GM18526 (cell line): ENCODE measurements around the gene CHTOP.

Experiments used
- POLR2A ChIP-seq: IDR thresholded peaks from 3 replicates; pipeline ENCODE4 v1.6.1; 2011; ENCODE audit not compliant: insufficient read length; ENCODE audit errors: extremely low read depth

CHTOP gene

GRCh38 chr1:153643816-153644215 lies 9.9 kb downstream of the CHTOP start:
- TF ChIP-seq POLR2A: no peak

GRCh38 chr1:153646672-153647345 lies 12.9 kb downstream of the CHTOP start:
- TF ChIP-seq POLR2A: no peak

DNA sequence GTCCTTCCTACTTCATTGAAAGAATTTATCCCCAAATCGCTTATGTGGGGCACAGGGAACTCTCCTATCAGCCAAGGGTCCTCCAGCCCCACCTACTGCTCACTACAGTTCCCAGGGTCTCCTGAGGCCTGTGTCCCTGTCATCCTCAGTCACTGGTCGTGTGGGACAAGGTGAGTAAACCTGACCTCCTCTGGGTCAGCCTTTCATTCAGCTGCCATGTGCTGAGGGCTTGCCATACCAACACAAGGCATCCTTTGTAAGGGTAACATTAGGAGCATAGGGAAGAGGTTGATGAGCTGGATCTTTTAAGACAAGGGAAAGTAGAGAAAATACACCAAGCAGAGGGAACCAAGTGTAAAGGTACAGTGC lies 13.5 kb downstream of the CHTOP start:
- no peak for TF ChIP-seq POLR2A

DNA sequence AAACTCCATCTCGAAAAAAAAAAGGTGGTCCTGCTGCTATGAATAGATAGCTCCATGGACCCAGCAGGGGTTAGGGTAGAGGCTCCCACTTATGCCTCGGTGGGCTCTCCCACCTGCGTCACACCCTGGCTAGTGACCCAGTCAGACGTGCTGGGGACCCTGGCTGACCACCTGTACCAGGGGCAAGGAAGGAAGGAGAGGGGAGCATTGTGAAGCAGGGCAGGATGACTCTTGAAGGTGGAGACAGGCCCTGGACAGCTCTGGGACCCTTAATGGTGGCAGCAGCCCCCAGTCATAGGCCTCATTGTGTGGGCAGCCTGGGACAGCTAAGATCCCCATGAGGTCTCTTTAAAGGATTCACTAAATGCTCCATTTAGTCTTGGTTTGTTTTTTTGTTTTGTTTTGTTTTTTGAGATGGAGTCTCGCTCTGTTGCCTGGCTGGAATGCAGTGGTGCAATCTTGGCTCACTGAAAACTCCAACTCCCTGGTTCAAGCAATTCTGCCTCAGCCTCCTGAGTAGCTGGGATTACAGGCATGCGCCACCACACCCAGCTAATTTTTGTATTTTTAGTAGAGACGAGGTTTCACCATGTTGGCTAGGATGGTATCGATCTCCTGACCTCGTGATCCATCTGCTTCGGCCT lies 14.3 kb downstream of the CHTOP start:
- no peak for TF ChIP-seq POLR2A

- TF ChIP-seq POLR2A: no peak
Measured at GRCh38 chr1:153649137-153649862, 15.4 kb downstream of the CHTOP start.

- no peak for TF ChIP-seq POLR2A
Measured at GRCh38 chr1:153649863-153650235, 16.0 kb downstream of the CHTOP start.

- no peak for TF ChIP-seq POLR2A
Measured at GRCh38 chr1:153651771-153652170, 17.9 kb downstream of the CHTOP start.

DNA sequence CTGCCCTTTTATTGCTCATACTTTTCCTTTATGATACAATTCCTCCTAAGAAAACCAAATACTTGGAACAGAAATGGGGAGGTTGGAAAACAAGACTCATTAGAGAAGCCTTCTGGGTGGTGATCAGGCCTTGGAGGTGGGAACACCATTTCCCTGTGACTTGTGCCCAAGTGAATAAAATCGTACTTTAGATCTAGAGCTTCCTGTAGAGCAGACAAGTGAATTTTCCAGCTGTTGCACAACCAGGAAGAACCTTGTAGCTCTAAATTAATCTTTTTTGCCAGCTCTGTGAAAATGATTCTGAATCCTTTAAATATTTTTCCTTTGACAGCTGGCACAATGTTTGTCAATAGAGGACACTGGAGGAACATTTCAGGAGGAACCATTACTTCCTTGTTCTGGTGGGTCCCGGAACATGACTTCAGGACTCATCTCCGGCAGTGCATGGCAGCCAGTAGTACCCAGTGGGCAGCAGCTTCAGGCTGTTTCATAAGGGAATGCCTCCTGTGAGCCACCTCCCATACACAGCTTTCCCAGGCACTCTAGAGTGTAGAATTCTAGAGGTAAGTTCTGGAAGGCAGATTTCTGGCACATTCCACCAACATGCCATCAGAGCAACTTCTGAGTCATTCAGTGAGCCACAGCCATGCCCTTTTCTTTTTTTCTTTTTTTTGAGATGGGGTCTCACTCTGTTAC lies 19.1 kb downstream of the CHTOP start:
- TF ChIP-seq POLR2A: no peak

DNA sequence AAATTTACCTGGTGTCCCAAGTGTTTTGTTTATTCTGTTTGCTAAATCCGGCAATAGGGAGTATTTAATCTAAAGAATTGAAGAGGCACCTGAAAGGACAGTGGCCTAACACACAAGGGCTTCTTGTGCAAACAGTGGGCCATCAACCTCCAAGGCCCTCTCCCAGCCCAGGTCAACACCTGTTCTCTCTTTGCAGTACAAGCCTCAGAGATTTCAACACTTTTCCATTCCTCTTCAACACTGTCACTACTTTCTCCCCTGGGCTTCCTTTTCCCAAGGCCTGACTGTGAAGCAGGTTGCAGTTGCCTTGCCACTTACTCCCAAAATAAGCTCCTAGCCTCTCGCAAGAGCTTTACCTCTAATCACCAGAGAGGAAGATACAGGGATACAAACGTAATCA lies 21.5 kb downstream of the CHTOP start:
- no peak for TF ChIP-seq POLR2A

DNA sequence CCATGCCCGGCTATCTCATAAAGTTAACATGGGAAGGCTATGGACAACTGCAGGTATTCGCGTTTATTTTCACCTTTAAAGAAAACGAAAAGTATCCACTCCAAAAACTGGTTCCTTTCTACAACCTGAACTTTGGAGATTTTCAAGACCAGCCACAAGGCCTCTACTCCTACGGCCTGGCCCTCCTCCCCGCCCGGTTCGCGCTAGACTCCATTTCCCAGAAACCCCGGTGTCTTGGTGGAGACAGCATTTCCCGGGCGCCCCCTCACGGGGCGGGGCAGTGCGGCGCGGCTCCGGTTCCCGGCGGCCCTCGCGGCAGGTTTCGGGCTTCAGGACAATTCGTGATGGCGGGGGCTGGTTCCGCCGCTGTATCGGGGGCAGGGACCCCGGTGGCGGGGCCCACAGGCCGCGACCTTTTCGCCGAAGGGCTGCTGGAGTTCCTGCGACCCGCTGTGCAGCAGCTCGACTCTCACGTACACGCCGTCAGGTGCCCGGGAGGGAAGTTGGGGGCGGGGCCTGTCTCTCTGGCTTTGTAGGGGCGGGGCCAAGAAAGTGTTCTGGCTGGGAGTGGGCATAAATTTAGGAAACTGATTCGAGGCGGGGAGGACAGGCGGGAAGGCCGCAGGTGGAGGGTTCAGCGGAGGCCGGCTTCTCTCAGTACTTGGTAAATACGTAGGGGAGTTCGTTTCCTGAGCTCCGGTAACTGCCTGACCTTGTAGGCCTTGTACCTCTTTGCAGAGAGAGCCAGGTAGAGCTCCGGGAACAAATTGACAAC lies 24.7 kb downstream of the CHTOP start, which contains the start of gene SNAPIN:
TSS of gene SNAPIN (plus strand) at position 304 of the 775 bp plus-strand sequence. CDS start at position 345, 41 bp downstream.
- peak; percentile 86 for TF ChIP-seq POLR2A

GRCh38 chr1:153659175-153659534 lies 25.3 kb downstream of the CHTOP start:
- no peak for TF ChIP-seq POLR2A

- no peak for TF ChIP-seq POLR2A
Measured at GRCh38 chr1:153659656-153660055, 25.8 kb downstream of the CHTOP start.

DNA sequence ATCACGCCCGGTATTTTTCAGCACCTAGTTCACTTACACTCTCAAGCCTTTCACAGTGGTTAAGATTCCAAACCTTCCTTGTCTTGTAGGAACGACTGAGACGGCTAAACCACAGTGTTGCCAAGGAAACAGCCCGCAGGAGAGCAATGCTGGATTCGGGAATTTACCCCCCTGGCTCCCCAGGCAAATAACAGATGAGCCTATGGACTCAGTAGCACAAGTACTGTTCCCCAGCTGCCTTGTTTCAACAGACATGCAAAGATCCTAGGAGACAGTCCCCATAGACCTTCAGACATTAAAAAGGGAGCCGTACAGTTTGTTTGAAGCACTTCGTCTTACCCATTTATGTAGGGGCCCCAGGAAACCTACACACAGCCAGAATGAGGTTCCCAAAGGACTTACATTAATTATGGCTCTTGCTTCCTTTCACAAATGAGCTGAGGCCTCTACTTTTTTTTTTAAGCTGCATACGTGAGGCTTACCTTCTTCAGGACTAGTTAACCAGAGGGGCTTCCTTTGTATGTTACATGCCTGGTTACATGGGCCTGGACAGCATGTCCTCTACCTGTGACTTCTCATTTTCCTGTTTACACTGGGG lies 27.3 kb downstream of the CHTOP start:
- no peak for TF ChIP-seq POLR2A

DNA sequence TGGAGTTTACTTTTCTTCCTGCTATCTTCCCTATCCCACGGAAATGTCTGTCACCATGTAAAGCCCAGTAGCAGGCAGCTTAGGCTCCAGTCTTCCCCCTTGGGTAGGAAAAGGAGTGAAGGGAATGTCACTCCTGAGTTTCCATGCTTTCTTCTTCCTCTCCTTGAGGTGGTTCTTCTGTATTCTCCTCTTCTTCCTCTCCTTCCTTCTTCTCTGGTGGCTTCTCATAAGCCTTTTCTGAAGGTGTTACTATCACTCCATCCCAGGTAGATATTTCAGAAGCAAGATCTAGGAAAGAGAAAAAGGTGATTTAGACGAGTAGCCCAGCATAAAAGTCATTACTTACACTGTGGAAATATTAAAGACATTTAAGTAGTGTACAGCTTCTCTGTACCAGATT lies 28.4 kb downstream of the CHTOP start:
- TF ChIP-seq POLR2A: no peak

GRCh38 chr1:153663211-153663610 lies 29.3 kb downstream of the CHTOP start:
- TF ChIP-seq POLR2A: no peak
